ENCODE results near the gene ERFL. TPM values are rescaled to one million over a fixed set of nuclear protein-coding genes. Genes with fewer than 3 reads are reported as not detected.

ERFL gene
- polyA plus RNA-seq, 6 donors from 2014 or later: not detected

GRCh38 chr19:41866284-41866683 lies 62.0 kb downstream of the ERFL start:
- peak overlapping the region in 3 of 8 donors; percentile 32 to 61 (median 58) for H3K4me3 Mint-ChIP-seq
- no peaks in the 10 kb centered on the region for H3K9me3 Mint-ChIP-seq
- DNase-seq: no peak
- H3K36me3 Mint-ChIP-seq: peaks cover 8 to 22% of the 10 kb centered on the region in 2 donors
- H3K4me1 Mint-ChIP-seq: peaks cover 46 to 84% (median 63%) of the 10 kb centered on the region in 3 donors
- peak overlapping the region in 3 of 6 donors; percentile 58 to 85 (median 66) for H3K27ac Mint-ChIP-seq
- no peaks in the 10 kb centered on the region for H3K27me3 Mint-ChIP-seq
- no peak for ATAC-seq (ENCODE audit: low read depth in 2 of 2)

GRCh38 chr19:41864374-41864773 lies 63.9 kb downstream of the ERFL start:
- Mint-ChIP-seq H3K9me3 (no peaks in the 10 kb centered on the region), H3K27ac (peak overlapping the region in 2 of 6 donors; percentile 50 to 58), H3K36me3 (peaks cover 4 to 22% of the 10 kb centered on the region in 2 donors), H3K4me1 (peaks cover 41 to 81% (median 59%) of the 10 kb centered on the region in 3 donors), H3K27me3 (no peaks in the 10 kb centered on the region), H3K4me3 (peak overlapping the region in 1 of 8 donors; percentile 45)
- DNase-seq (no peak), ATAC-seq (ENCODE audit: low read depth in 2 of 2) (no peak)

DNA sequence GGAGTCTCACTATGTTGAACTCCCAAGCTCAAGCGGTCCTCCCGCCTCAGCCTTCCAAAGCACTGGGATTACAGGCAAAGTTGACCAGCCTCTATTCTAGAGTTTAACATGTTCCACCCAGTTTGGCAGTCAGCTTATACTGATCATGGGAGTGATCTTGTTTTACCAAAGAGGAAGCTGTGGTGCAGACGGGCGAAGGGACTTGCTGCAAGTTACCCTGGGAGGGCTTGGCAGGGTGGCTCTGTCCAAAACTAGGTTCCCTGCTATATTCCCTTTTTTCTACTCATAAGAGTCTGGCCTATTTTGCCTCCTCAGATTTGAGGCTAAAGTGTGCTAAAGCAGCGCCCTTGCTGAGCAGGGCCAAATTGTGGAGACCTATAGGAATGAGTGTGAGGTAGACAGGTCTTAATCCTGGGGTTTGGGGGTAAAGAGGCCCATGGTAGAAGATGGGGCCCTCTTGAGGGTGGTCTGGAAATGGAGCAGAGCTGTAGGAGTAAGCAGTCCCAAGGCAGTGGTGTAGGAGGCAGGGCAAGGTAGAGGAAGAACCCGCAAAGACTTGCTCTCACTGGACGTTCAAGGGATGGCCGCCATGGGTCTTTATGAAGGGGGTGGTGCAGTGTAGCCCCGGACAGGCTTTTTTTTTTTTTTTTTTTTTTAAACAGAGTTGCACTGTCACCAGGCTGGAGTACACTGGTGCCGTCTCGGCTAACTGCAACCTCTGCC lies 64.9 kb downstream of the ERFL start:
- Mint-ChIP-seq H3K27ac (peak overlapping the region in 5 of 6 donors; percentile 38 to 88 (median 78)), H3K4me3 (peak overlapping the region in 4 of 8 donors; percentile 12 to 88 (median 49))

GRCh38 chr19:41862445-41862986 lies 65.7 kb downstream of the ERFL start:
- no peak for DNase-seq
- no peak for ATAC-seq (ENCODE audit: low read depth in 2 of 2)
- peak overlapping the region in 4 of 6 donors; percentile 18 to 92 (median 44) for H3K27ac Mint-ChIP-seq
- H3K36me3 Mint-ChIP-seq: peaks cover 4 to 14% of the 10 kb centered on the region in 2 donors
- H3K9me3 Mint-ChIP-seq: no peaks in the 10 kb centered on the region
- no peaks in the 10 kb centered on the region for H3K27me3 Mint-ChIP-seq
- H3K4me1 Mint-ChIP-seq: peaks cover 34 to 74% (median 50%) of the 10 kb centered on the region in 3 donors
- peak overlapping the region in 7 of 8 donors; percentile 61 to 99 (median 88) for H3K4me3 Mint-ChIP-seq

More for the DNA sequence above, 64.9 kb downstream of the ERFL start:
- H3K9me3 Mint-ChIP-seq: no peaks in the 10 kb centered on the region
- peaks cover 41 to 81% (median 58%) of the 10 kb centered on the region in 3 donors for H3K4me1 Mint-ChIP-seq
- H3K36me3 Mint-ChIP-seq: peaks cover 4 to 22% of the 10 kb centered on the region in 2 donors
- no peaks in the 10 kb centered on the region for H3K27me3 Mint-ChIP-seq
- DNase-seq (no peak), ATAC-seq (ENCODE audit: low read depth in 2 of 2) (no peak)

DNA sequence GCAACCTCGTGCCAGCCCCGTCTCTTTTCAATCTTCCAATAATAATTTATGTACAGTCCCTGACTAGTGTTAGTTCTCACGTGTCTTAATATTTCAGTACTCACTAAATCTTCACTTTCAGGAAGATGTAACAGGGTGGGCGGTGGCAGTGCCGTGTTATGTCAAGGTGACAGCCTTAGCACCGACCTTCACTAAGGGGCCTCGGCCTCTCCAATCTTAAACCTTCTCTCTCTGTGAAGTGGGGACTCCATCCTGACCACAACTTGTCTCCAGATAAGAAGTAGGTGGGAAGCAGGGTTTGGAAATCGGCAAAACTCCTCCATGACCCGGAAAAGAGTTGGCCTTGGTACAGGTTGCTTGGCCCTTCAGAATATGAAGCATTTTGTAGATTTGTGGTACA lies 66.4 kb downstream of the ERFL start:
- no peak for ATAC-seq (ENCODE audit: low read depth in 2 of 2)
- Mint-ChIP-seq H3K4me3 (peak overlapping the region; percentile 85 to 99 (median 92)), H3K4me1 (peaks cover 34 to 70% (median 50%) of the 10 kb centered on the region in 3 donors), H3K9me3 (no peaks in the 10 kb centered on the region), H3K27ac (peak overlapping the region in 3 of 6 donors; percentile 88 to 95 (median 92)), H3K27me3 (no peaks in the 10 kb centered on the region), H3K36me3 (peaks cover 4 to 14% of the 10 kb centered on the region in 2 donors)
- DNase-seq: no peak

DNA sequence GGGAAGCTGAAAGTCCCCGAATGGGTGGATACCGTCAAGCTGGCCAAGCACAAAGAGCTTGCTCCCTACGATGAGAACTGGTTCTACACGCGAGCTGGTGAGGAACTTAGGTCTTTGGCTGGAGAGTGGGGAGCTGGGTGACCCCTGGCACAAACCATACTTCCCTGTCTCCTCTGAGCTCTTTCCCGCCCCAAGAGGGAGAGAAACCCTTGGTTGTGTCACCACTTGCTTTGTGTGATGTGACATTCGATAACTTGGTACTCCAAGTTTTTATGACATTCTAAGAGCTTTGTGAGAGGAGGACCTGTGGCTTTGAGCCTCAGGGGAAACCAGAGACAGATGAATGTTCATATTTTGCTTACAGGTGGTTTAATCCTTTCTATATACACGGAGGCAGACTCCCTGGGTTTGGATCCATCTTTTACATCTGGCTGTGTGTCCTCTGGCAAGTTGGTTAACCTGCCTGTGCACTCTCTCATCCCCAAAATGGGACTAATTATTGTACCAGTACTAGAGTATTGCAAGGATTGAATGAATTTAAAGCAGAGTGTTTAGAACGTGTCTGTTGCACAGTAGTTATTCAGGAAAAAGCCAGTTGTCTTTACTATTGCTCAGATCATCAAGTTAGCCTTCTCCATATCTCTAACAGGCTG lies 67.0 kb downstream of the ERFL start:
- peak overlapping the region in 5 of 6 donors; percentile 85 to 98 (median 95) for H3K27ac Mint-ChIP-seq
- peaks cover 4 to 14% of the 10 kb centered on the region in 2 donors for H3K36me3 Mint-ChIP-seq
- H3K9me3 Mint-ChIP-seq: no peaks in the 10 kb centered on the region
- no peaks in the 10 kb centered on the region for H3K27me3 Mint-ChIP-seq
- DNase-seq (no peak), ATAC-seq (ENCODE audit: low read depth in 2 of 2) (no peak)
- H3K4me1 Mint-ChIP-seq: peaks cover 32 to 64% (median 46%) of the 10 kb centered on the region in 3 donors
- H3K4me3 Mint-ChIP-seq: peak overlapping the region; percentile 85 to 99 (median 92)

- DNase-seq: no peak
- Mint-ChIP-seq H3K27me3 (no peaks in the 10 kb centered on the region), H3K4me3 (peak overlapping the region; percentile 85 to 99 (median 92)), H3K4me1 (peaks cover 31 to 58% (median 44%) of the 10 kb centered on the region in 3 donors), H3K36me3 (peaks cover 4 to 14% of the 10 kb centered on the region in 2 donors), H3K9me3 (no peaks in the 10 kb centered on the region), H3K27ac (peak overlapping the region; percentile 85 to 98 (median 94))
- no peak for ATAC-seq (ENCODE audit: low read depth in 2 of 2)
Observed at GRCh38 chr19:41860419-41861115, 67.7 kb downstream of the ERFL start.

DNA sequence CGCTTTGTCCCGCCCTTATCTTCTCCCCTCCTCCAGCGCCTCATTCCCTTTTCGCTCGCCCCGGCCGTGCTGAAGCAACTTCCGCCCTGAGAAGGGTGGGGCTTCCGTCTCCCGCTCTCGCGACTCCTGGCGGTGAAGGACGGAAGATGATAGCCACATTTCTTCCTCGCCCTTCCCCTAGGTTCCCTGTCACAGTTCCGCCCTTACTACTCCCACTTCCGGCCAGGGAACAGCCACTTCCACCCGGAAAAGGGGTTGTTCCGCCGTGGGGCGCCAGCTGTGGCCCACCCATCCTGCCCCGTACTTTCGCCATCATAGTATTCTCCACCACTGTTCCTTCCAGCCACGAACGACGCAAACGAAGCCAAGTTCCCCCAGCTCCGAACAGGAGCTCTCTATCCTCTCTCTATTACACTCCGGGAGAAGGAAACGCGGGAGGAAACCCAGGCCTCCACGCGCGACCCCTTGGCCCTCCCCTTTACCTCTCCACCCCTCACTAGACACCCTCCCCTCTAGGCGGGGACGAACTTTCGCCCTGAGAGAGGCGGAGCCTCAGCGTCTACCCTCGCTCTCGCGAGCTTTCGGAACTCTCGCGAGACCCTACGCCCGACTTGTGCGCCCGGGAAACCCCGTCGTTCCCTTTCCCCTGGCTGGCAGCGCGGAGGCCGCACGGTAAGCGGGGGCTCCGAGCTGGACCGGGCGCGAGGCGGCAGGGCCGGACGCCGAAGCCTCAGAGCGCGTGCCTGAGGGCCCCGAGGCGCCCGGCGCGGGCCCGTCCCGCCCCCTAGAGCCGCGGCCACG lies 68.4 kb downstream of the ERFL start, which contains the start of gene RPS19:
Gene RPS19 (plus strand): TSS at position 638 of the 801 bp plus-strand sequence. CDS start 520 bp downstream, outside the sequence.
- DNase-seq (peak; percentile 98), ATAC-seq (ENCODE audit: low read depth in 2 of 2) (peak; percentile 82)
- Mint-ChIP-seq H3K36me3 (peaks cover 4 to 14% of the 10 kb centered on the region in 2 donors), H3K4me1 (peaks cover 31 to 54% (median 44%) of the 10 kb centered on the region in 3 donors), H3K27ac (peak within 1 kb of the TSS; percentile 92 to 99 (median 98)), H3K4me3 (peak within 1 kb of the TSS; percentile 85 to 99 (median 94)), H3K27me3 (no peaks in the 10 kb centered on the region), H3K9me3 (no peaks in the 10 kb centered on the region)

GRCh38 chr19:41859213-41859617 lies 69.0 kb downstream of the ERFL start:
- H3K27me3 Mint-ChIP-seq: no peaks in the 10 kb centered on the region
- no peaks in the 10 kb centered on the region for H3K9me3 Mint-ChIP-seq
- H3K36me3 Mint-ChIP-seq: peaks cover 3 to 11% of the 10 kb centered on the region in 2 donors
- H3K4me3 Mint-ChIP-seq: peak overlapping the region; percentile 85 to 99 (median 94)
- peaks cover 29 to 48% (median 39%) of the 10 kb centered on the region in 3 donors for H3K4me1 Mint-ChIP-seq
- ATAC-seq (ENCODE audit: low read depth in 2 of 2): no peak
- no peak for DNase-seq
- peak overlapping the region in 5 of 6 donors; percentile 92 to 98 (median 97) for H3K27ac Mint-ChIP-seq

Other genes starting within 250 kb of the ERFL start
- gene CEACAM7, start 240.2 kb downstream of the ERFL start, polyA plus RNA-seq (ENCODE audit: low read depth in 6 of 6): not detected
- not detected for gene CEACAM5, start 219.8 kb downstream of the ERFL start, polyA plus RNA-seq (ENCODE audit: low read depth in 6 of 6)
- gene CEACAM6, start 172.9 kb downstream of the ERFL start, polyA plus RNA-seq (ENCODE audit: low read depth in 6 of 6): not detected
- gene CEACAM3, start 131.9 kb downstream of the ERFL start, polyA plus RNA-seq (ENCODE audit: low read depth in 6 of 6): not detected
- gene LYPD4, start 83.8 kb downstream of the ERFL start, polyA plus RNA-seq (ENCODE audit: low read depth in 6 of 6): not detected
- not detected for gene DMRTC2, start 83.4 kb downstream of the ERFL start, polyA plus RNA-seq (ENCODE audit: low read depth in 6 of 6)
- 1,000 to 10,000 TPM; 4,276 to 8,441 (median 6,198) TPM for gene RPS19, start 68.2 kb downstream of the ERFL start, polyA plus RNA-seq (ENCODE audit: low read depth in 6 of 6)
- gene CD79A, start 51.2 kb downstream of the ERFL start, polyA plus RNA-seq (ENCODE audit: low read depth in 6 of 6): 1,000 to 10,000 TPM; 3,426 to 4,601 (median 4,008) TPM
- gene ARHGEF1, start 45.3 kb downstream of the ERFL start, polyA plus RNA-seq (ENCODE audit: low read depth in 6 of 6): 100 to 1,000 TPM; 110 to 220 (median 122) TPM
- gene RABAC1, start 30.9 kb upstream of the ERFL start, polyA plus RNA-seq (ENCODE audit: low read depth in 6 of 6): 100 to 1,000 TPM; 218 to 268 (median 245) TPM
- gene ATP1A3, start 65.8 kb upstream of the ERFL start, polyA plus RNA-seq (ENCODE audit: low read depth in 6 of 6): 1 to 10 TPM in 1 of 6 donors, under 1 TPM in 4, not detected in 1; 0.29 to 1.1 (median 0.45) TPM
- not detected for gene GRIK5, start 141.8 kb upstream of the ERFL start, polyA plus RNA-seq (ENCODE audit: low read depth in 6 of 6)
- 10 to 100 TPM in 5 of 6 donors, 1 to 10 TPM in 1; 6.0 to 27.0 (median 12.2) TPM for gene ZNF574, start 147.7 kb upstream of the ERFL start, polyA plus RNA-seq (ENCODE audit: low read depth in 6 of 6)
- gene POU2F2, start 204.0 kb upstream of the ERFL start, polyA plus RNA-seq (ENCODE audit: low read depth in 6 of 6): 10 to 100 TPM; 16.5 to 96.9 (median 24.0) TPM

Measured in naive B cell (primary cell).